ENCODE results near the gene FKBP1C. TPM values are rescaled to one million over a fixed set of nuclear protein-coding genes. Genes with fewer than 3 reads are reported as not detected.
"Not testable (repeated sequence)": the region's sequence is repeated elsewhere in the genome, so short reads cannot be mapped to it uniquely, and the experiment has no call there.

The FKBP1C gene
- total RNA-seq (2021; fragmentation: NEBNext Ultra II Directional; extraction: Animal tissue kit (Norgen Biotek cat#: 25700)) = 0.74 and 1.2 TPM in 2 replicates
- 0.57 and 1.0 TPM in 2 replicates for polyA plus RNA-seq (2011; rRNA removed)
- polyA plus RNA-seq (2011; cell fraction: cytosol; rRNA removed) = 0.78 TPM
- polyA plus RNA-seq (2011; cell fraction: nucleus; rRNA removed) = 0.84 TPM
- polyA plus RNA-seq (2012, experiment 1 of 2) = 2.5 to 5.9 TPM (median 3.6 TPM) in 4 replicates
- 1.3 TPM for polyA plus RNA-seq (2012, experiment 2 of 2)
- polyA plus RNA-seq (2013, experiment 1 of 2) = 0.61 TPM
- 0.63 TPM for polyA plus RNA-seq (2013, experiment 2 of 2)
- 2.0 and 2.3 TPM in 2 replicates for polyA minus RNA-seq (2011; rRNA and poly(A)+ RNA removed)
- not detected for polyA minus RNA-seq (2011; cell fraction: cytosol; rRNA and poly(A)+ RNA removed)
- not detected for polyA minus RNA-seq (2011; cell fraction: nucleus; rRNA and poly(A)+ RNA removed)
- long read RNA-seq, experiment 1, partial matches to known transcripts = 0 of 1 reads
- long read RNA-seq, experiment 1, other reads (novel, unspliced or antisense) = 0 of 1 reads
- long read RNA-seq, experiment 2 = 0 reads

GRCh38 chr6:63211343-63211742, at the start of gene FKBP1C:
TSS of gene FKBP1C (plus strand) at chr6:63211469.
- H3K18ac ChIP-seq (ENCODE audit: extremely low read depth, low read length); H2AK5ac ChIP-seq (ENCODE audit: low read depth, low read length); POLR2A ChIA-PET (ENCODE audit: partially characterized antibody); H3K79me2 ChIP-seq (ENCODE audit: control insufficient read depth in 1 of 2, insufficient read depth in 2 of 2, low read length in 2 of 2); H3K4me1 ChIP-seq (replicated peaks in 1 of 4; ENCODE audit: control insufficient read depth in 3 of 4, insufficient read depth in 4 of 4, low read length in 3 of 4); CTCF ChIA-PET (ENCODE audit: partially characterized antibody); H3K23me2 ChIP-seq (ENCODE audit: low read depth, low read length); H3K56ac ChIP-seq (replicated peaks; ENCODE audit: insufficient read length, low read depth, low read length); H3K4me2 ChIP-seq (ENCODE audit: insufficient read depth in 1 of 2, low read depth in 2 of 2, low read length in 2 of 2); H2BK5ac ChIP-seq (ENCODE audit: low read depth, low read length); H4K91ac ChIP-seq (replicated peaks; ENCODE audit: insufficient read length, low read length); DNase-seq (ENCODE audit: low read depth in 1 of 2, low spot score in 2 of 2); H3K4ac ChIP-seq (replicated peaks; ENCODE audit: insufficient read length, low read depth, low read length); H2BK12ac ChIP-seq (ENCODE audit: low read depth, low read length); H2BK15ac ChIP-seq (ENCODE audit: low read length); H3K4me3 ChIP-seq (ENCODE audit: extremely low read depth in 1 of 4, insufficient read depth in 2 of 4, low read depth in 3 of 4, low read length in 4 of 4); H3K79me1 ChIP-seq (ENCODE audit: low read depth, low read length); H4K5ac ChIP-seq (ENCODE audit: insufficient read length, low read depth, low read length); H4K20me1 ChIP-seq (replicated peaks in 1 of 2; ENCODE audit: control insufficient read depth in 1 of 2, insufficient read depth in 2 of 2, low read length in 2 of 2); H4K8ac ChIP-seq (ENCODE audit: extremely low read depth, insufficient read depth, low read length); H3K27ac ChIP-seq (ENCODE audit: low read depth, low read length); H2AFZ ChIP-seq (ENCODE audit: low read length); H3K27me3 ChIP-seq (replicated peaks in 1 of 4; ENCODE audit: control insufficient read depth in 3 of 4, extremely low read depth in 1 of 4, insufficient read depth in 3 of 4, low read length in 3 of 4); FAIRE-seq; H2BK120ac ChIP-seq (replicated peaks; ENCODE audit: low read depth, low read length); H3K9ac ChIP-seq (replicated peaks in 1 of 4; ENCODE audit: extremely low read depth in 1 of 4, low read depth in 3 of 4, low read length in 3 of 4); H3K14ac ChIP-seq (ENCODE audit: insufficient read length); H2BK20ac ChIP-seq (ENCODE audit: low read length); H3K36me3 ChIP-seq (ENCODE audit: control insufficient read depth in 2 of 4, insufficient read depth in 4 of 4, low read length in 3 of 4); H3K23ac ChIP-seq (ENCODE audit: insufficient read length): not testable (repeated sequence)
- peaks cover 14 to 15% of the 10 kb centered on the region in 2 experiments for H3K9me3 ChIP-seq (ENCODE audit: insufficient read depth in 2 of 2, low read depth in 1 of 2, low read length in 1 of 2)
- whole genome bisulfite sequencing, 2 experiments (ENCODE audit: extremely low coverage in 1 of 2, insufficient coverage in 1 of 2, insufficient read length in 1 of 2, insufficient replicate concordance in 2 of 2, low coverage in 1 of 2, low lambda C conversion rate in 2 of 2, missing lambda C conversion rate in 1 of 2) = 96% methylated on average over 27 of the region's 27 CpGs; no CpG with 5 or more reads in 1 of the 2 experiments

All from H1 (cell line).